HG03196 (cell line): Measurements from ENCODE around the gene URM1.

Experiments
- ATAC-seq: cut with Tn5 transposase; IDR thresholded peaks from one replicate; pipeline ENCODE4 v1.9.1; 2021; ENCODE audit not compliant: unreplicated experiment

URM1 gene

DNA sequence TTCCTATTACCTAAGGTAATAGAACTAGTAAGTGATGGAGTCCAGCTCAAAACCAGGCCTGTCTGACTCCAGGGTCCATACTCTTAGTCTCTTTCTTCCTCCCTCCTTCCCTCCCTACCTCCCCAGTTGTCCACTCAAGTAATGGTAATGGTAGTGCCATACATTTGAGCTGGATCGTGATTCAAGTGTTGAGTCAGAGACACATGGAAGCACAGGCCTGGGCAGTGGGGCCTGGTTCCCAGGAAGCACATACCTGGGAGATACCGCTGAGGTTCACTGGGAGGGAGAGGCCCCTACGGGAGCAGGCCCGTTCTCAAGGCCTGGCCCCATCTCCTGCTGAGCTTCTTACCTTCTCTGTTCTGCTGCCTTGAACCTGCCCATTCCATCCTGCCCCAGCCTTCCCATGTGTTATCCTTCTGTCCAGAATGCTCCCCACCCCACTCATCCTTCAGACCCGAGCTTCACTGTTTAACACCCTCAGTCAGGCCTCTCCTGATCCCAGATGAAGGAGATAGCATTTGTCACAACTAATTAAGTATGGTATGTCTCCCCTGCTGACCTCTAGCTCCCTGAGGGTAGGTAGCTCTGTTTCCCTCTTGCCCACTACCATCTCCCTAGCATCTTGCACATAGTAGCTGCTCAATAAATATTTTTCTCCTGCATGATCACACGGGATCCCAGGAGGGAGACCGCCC, 13.8 kb downstream of the URM1 start:
- ATAC-seq, result no peak

DNA sequence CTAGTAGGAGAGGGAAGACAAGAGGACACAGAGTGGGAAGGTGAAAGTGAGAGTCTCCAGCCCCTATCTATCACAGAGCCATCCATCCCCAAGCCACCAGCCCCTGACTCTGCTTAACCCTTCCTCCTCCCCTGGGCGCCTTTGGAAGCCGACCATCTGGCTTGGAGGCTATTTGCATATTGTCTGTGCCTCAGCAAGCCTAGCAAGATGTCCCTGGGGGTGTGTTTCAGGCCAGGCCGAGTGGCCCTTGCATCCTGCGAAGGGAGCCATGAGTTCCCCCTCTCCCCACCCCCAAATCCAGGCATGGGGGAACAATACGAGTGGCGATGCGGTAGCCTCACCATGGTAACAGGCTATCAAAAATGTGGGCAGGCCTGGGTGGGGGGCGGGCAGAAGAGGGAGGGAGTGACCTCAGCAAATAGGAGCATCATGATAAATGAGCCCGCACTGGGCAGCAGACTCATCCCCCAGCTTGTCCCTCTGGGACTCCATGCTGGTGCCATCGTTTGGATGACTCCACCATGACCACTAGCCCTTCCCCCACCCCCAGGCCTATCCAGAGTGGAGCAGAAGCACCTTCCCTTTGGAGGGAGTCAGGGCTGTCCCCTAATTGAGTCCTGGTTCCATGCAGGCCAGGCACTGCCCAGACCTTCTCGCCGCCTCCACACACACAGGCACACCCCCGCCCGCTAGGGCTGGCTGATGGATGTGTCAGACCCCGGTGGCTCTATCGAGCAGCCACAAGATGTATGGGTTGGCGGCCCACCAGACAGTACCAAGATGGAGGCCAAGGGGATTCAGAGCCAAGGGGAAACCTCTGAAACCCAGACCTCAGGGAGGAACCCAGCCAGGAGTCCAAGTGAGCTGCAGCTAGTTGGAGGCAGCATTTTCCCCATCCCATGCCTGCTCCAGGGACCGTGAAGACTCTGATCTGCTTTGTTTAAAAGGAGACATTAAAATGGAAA, 14.6 kb downstream of the URM1 start:
- ATAC-seq, result no peak

DNA sequence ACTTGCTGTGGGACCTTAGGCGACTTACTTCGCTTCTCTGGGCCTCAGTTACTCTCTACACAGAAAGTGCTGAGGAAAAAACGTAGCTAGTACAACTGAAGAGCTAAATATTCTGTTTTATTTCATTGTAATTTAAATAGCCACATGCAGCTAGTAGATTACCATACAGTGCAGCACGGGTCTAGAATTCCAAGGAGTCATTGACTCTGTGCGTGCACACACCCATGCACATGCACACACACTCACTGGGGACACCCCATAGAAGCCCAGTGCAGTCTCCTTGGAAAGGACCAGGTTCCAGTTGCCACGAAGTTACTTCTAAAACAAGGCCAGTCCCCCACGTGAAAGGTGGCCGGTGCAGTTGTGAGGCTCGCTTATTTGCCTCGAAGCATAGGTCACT, 17.0 kb downstream of the URM1 start:
- no peak for ATAC-seq

DNA sequence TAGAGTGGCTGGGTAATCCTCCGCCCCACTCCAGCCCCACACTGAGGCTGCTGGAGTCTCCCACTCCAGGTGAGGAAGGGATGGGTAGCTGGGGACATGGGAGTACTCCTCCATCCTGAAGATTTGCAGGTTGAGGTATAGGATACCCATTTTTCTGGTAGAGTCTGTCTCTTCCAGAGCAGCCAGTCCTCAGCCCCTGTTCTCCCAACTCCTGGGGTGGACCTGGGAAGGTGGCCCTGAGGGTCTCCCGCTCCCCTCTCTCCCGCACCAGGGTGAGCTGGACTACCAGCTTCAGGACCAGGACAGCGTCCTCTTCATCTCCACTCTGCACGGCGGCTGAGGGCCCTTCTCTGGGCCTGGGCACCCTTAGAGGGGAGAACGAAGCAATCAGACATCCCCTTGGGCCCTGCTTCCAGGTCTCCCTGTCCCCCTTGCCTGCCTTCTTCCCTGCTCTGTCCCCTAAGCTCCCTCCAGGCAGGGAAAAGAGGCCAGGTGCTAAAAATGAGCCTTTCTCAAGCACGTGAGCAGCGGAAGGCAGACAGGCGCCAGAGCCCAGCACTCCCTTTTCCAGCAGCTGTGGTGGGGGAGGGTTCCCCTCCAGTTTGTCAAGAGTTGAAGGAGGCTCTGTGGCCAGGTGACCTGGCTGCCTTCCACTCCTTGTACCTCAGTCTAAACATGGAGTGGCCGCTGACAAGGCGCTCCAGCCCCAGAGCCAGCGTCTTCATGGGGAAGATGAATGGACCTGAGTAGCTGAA, 18.4 kb downstream of the URM1 start:
- ATAC-seq, result no peak

DNA sequence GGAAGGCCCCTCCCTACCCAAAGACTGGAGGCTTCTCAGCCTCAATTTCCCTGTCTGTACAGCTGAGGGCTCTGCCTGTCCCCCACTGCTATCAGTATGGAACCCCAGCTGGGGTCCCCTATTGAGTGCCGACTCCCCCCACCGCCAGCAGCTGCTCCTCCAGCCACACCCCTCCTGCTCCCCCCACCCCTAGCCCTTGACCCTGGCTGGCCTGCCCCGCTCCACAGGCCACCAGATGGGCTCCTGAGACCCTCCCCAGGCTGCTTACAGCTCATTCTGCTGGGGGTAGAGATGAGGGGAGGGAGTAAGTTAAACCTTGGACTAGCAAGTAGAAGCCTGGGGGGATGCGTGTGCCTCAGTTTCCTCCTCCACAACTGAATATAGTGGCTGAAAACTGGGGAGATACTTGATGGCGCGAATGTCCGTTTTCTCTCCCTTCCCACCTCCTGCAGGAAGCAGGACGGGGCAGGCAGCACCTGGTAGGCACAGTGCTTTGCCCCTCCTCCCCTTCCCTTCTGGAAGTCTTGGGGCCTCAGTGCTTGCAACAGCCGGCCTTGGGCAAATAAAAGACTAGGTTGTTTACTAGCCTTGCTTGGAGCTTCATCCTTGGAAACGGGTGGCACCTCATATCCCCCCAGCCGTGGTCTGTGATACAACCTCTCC, 19.1 kb downstream of the URM1 start:
- ATAC-seq, result no peak

DNA sequence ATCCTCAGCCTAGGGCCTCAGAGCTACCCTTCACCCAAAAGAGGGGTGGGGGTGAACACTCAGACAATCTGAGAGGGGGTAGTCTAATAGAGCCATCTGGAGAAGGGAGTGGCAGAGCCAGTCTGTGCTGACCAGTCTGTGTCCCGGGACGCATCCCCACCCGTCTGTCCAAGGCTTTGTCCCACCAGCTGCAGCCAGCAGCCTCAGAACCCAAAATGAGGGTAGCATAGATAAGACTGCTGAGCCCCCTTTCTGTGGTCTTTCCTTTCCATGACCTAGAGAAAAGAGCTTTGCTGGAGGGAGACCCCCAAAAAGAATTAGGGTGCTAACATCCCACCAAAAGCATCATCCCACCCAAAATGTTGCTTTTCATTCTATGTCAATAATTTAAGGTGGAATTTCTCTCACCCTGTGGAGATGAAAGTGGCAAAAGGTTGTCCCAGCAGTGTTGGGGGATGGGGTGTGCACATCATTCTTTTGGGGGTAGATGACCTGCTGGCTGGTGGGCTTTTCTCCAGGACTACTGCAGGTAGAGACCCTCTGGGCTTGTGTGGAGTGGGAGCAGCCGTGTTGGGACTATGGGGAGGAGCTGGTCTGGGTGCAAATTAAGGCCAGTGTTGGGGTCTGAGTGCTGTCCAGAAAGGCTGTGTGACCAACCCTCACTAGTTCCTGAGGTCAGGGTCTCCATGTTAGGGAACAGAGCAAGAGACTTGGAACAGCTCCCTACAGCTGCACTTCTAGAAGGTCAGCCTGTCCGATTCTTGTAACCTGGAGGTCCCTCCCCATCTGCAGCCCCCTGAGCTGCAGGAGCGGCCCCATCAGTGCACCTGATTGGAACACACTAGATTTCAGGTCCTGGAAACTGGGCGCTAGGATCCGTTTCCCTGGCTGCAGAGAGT, 19.9 kb downstream of the URM1 start:
- ATAC-seq, result no peak

DNA sequence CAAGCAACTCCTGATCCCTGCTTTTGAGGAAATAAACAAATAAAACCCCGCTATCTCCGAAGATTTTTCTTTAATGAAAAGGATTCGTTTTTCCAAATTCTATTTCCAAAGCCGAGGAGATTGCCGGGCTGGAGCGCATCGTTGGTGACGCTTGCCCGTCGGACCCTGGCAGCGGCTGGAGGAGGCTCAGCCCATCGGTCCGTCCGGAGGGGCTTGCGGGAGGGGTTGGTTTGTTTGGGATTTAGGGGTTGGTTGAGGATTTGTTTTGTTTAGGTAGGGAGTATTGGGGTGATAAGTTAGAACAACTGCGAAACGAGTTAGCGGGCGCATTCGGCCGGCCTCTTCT, 20.8 kb downstream of the URM1 start:
- no peak for ATAC-seq

DNA sequence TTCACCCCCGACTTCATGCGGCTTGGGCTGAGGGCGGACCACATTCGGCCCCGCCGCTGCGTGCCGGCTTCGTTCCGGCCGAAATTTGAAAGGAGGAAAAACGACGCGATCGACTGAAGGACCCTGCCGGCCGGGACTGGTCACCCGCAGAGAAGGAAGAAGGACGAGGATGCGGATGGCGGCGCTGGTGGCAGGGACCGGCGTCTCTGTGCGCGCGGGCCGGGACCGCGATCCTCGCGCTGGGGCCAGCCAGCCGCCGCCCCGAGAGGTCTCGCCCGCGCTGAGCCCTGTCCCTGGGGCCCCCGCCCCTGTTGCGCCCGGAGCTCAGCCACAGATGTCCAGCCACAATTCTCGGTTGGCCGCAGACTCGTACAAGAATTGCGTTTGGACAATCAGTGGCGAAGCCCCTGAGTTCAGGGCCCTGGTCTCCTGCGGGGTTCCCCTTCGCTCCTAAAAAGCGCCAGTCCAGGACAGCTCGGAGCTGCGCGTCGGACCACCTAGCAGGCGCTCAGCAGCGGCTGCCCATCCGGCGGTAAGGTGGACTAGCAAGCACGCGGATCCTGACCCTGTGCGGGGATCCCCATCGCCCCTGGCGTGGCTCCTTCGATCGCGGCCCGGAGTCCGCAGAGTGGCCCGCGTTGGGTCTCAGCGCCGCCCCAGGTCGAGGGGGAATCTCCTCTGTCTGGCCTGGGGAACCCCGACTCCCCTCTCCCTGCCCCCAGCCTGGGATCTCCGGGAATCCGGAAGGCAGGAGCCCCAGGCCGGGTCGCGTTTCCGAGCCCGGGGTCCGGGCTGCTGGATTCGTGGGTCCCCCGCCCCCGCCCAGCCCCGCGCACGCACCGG, 21.3 kb downstream of the URM1 start:
- ATAC-seq, result no peak

DNA sequence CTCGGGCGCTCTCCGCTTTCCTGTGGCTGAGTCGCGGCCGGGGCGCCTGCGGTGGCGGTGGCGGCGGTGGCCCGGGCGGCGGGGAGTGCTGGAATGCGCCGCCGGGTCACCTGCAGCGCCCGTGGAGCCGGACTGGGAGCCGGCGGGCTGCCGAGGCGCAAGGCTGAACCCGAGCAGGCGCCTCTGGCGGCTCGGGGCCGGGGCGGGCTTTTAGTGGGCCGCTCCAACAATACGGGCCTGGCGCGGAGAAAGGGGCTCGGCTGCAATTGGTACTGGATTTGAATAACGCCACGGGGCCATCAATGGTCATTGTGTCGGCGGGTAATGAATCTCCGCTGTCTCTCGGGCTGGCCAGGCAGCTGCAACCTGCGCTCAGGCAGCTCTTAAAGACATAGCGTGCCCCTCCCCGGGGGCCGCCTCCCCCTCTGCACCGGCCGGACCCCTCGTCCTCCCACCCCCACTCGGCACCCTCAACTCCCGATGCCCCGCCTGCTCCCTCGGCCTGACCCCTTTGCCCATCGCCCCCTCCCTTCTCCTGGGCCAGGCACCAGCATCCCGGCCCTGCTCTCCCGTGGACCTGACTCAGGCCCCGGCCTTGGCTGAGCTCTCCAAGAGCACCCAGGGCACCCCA, 22.1 kb downstream of the URM1 start:
- no peak for ATAC-seq

DNA sequence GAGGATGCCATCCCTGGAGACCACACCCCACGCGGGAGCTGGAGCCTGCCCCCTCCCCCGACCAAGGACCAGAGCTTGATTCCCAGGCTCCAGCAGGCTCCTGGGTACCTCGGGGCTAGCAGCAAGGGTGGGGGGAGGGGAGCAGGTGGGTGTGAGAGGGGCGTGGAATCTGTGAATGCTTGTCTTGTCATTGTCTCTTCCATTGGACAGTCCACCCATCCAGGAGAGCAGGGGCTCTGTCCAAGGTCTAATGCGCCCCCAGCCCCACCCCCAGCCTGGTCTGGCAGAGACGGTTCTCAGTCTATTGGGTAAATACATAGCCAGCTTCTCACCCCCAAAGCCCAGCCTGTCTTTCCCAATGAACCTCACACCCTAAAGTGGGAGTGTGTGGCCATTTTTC, 22.8 kb downstream of the URM1 start:
- ATAC-seq, result no peak

DNA sequence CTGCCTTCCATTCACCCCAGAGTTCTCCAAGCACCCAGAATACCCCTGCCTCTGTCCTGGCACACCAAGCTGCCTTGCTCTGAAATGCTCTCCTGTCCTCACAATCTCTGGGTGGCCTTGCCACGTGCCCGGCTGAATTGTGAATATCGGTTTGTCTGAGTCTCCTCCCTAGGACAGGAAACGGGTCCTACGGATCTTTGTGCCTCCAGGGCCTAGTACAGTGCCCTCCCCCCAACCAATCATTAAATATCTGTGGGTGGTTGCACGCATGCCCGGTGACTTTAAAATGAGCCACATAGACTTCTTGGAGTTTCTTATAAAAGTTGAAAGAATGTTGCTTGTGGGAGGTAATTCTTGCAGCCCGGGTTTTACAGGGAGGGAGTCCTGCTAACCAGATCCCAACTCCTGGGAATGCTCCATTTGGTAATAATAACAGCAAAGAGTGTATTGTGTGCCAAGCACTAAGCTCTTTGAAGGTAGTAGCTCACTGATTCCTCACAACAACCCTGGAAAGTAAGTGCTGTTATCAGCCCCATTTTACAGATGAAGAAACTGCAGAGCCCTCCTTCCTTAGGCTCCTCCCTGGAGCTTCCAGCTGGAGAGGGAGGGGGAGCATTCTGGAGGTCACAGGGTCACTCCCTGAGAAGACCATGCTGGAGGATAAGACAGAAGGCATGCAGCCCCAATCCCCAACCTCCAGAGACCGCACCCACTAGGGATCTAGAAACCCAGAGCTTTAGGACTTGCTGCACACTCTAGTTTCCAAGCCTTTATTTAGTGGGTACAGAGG, 23.4 kb downstream of the URM1 start:
- no peak for ATAC-seq

DNA sequence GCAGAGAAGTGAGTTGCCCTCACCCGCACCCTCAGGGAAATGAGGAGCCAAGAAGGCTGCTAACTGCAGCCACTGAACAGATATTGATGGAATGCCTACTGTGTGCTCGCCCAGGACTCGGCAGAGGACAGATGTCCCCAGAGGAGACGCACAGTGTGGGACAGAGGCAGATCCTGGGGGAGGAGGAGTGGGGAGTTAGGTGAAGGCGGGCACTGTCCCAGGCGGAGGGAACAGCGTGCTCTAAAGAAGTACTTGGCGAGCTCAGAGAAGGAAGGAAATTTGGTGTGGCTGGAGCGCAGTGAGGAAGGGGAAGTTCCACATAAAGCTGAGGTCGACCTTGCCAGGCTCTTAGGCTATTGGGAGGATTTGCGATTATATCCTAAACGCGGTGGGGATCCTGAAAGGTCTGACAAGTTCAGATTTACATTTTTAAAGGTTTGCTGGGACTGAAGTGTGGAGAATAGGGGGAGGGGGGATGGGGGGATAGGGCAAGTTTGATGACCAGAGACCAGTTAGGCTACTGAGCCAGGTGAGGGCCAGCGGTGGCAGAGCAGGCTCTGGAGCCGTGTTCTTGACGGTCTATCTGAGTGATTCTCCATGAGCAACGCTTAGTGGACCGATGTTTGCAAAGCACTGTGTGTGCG, 25.9 kb downstream of the URM1 start:
- no peak for ATAC-seq

DNA sequence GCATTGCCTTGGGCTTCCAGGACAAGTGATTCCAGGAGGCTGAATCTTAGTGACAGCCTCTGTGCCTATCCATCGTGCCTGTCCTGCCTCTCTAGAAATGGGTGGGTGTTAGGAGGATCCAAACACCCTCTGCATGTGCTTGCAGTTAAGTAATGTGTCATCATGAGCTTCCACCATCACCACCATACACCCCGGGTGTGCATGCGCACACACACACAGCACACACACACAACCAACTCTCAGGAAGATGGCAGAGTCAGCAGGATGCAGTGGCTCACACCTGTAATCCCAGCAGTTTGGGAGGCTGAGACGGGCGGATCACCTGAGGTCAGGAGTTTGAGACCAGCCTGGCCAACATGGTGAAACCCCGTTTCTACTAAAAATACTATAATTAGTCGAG, 26.7 kb downstream of the URM1 start:
- ATAC-seq, result no peak

DNA sequence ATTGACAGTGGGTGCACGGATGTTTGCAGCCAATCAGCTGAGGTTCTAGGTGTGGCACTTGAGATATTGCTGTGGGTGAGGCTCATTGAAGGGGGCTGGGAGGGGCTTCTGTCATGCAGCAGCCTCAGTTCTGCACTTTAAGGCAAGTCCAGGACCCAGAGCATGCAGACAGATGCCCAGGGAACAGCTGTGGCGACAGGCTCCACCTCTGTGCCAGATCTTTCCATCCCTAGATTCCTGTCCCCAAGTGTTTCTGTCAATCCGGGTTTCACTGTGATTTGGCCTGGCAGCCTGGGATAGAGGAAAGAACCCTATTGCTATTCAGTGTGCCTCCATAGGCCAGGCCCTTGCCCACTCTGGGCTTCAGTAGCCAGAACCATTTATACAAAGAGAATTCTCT, 28.7 kb downstream of the URM1 start:
- no peak for ATAC-seq

DNA sequence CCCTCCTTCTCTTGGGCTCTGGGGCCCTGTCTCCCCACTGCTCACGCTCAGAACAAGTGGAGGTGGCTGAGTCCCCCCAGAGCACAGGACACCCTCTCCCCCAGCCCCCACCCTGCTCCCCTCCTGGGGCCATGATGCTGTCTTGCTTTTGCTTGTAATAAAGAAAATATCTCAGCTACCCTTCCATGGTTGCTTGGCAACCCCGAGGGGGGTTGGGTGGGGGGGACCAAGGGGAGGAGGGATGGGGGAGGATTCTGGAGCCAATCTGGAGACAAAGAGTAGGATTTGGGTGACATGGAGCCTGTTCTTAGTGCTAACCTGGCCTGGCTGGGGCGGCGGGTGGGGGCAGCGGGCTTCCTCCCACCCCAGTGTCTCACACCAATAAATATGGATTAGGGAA, 33.4 kb downstream of the URM1 start:
- ATAC-seq, result no peak

DNA sequence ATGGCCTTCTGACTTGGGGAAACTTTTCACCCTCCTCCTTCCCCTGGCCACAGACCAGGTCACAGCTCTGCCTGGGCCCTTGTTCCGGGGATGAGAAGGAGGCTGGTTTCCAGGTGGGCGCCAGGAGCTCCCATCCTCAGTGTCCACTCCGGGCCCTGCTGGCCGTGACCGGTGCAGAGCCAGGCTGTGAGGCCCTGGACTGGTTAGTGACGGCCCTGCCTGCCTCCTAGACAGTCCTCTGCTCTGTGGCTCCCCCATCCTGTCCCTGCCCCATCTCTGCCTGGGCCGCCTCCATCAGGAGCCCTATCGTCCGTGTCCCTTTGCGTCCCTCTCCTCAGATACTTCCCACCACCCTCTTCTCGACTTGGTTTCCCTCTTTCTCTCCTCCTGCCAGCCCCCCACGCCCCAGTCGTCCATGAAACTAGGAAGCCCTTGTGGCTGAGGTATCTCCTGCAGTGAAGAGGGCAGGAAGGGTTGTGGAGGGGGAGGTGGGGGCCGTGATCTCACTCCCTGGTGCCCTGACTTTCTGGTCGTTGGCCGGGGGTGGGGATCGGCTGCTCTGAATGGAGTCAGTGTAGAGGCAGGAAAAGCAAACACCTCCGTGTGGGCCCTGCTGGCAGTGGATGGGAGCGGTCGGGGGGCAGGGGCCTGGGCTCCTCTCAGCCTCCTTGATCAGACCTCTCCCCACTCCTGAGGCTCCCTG, 34.1 kb downstream of the URM1 start:
- no peak for ATAC-seq

DNA sequence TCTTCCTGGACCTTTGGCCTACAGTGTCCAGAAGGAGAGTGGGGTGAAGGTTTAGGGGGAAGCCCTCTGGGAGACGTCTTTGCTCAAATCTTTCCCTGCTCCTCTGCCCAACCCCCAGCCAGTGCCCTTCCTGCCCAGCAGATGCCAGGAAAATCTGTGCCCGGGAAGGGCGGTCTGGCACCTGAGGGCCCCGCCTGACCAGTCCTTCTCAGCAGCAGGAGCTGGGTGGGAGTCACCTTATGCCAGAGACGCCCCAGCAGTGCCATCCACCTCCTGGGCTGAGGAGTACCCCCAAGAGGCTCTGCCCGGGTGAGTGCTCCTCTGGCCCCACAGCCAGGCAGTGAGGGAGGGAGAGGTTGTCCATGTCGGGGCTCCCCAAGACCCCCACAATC, 34.6 kb downstream of the URM1 start:
- no peak for ATAC-seq
